ENCODE results near the gene C3orf20.

Gene C3orf20

DNA sequence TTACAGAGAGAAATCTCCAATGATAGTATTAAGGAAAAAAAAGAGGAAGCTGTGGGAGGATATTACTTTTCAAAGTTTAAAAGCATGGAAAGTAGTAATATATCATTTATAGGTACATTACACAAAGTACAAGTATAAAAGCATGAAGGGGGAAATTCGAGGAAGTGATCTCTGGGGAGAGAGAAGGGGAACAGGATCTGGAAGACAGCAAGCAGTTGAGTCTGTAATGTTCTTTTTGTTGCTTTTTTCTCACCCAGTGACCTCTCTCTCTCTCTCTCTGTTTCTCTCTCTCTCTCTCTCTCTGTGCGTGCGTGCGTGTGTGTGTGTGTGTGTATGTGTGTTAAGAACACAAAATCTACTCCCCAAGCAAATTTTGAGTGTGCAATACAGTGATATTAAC, 10.2 kb downstream of the C3orf20 start:
- Histone ChIP-seq H3K36me3 (ENCODE audit: control insufficient read depth, insufficient read depth, low read length) (no peaks in the 10 kb centered on the region), H3K9me3 (ENCODE audit: control insufficient read depth, low read length) (no peaks in the 10 kb centered on the region), H3K4me1 (ENCODE audit: control insufficient read depth, insufficient read depth, low read length) (no peaks in the 10 kb centered on the region), H3K27me3 (ENCODE audit: control insufficient read depth, insufficient read depth, low read length) (no peaks in the 10 kb centered on the region), H3K4me3 (ENCODE audit: low read length) (no peak overlapping the region), H3K9ac (ENCODE audit: low read length) (no peak overlapping the region)

DNA sequence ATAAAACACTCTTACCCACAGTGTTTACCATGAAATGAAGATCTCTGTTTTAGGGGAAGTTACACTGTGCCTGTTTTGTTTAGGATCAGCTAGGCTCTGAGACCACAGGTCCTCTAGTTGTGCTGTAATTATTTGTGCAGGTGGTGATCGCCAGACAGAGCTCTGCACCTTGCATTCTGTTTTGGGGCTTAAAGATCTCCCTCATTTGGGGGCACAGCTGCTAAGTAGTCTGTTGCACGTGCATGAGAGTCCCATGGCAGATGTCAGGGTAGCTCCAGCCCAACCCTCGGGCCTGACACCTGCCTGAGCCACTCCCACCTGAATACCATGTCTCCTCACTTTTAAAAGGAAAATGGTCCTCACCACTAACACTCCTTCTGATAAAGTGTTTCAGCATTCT, 12.4 kb downstream of the C3orf20 start:
- peaks cover 5% of the 10 kb centered on the region for H3K27me3 ChIP-seq (ENCODE audit: control insufficient read depth, insufficient read depth, low read length)
- H3K4me3 ChIP-seq (ENCODE audit: low read length): no peak overlapping the region
- no peak overlapping the region for H3K9ac ChIP-seq (ENCODE audit: low read length)
- H3K36me3 ChIP-seq (ENCODE audit: control insufficient read depth, insufficient read depth, low read length): no peaks in the 10 kb centered on the region
- H3K9me3 ChIP-seq (ENCODE audit: control insufficient read depth, low read length): no peaks in the 10 kb centered on the region
- H3K4me1 ChIP-seq (ENCODE audit: control insufficient read depth, insufficient read depth, low read length): no peaks in the 10 kb centered on the region

DNA sequence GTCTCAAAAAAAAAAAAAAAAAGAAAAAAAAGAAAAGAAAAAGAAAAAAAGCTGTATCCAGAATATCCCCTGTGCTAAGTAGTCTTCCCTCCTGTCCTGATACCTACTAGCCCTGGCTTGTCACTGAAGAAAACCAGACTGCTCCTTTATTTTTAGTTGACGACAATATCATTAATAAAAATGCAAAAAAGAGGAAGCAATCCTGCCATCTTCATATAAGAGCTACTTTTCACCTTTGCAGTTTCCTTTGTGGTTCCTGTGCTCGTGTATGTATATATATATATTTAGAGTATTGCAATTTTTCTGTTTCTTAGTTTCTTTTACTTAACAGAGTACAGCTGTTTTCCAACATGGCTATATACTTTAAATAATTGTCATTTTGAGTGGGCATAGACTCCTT, 13.6 kb downstream of the C3orf20 start:
- Histone ChIP-seq H3K9ac (ENCODE audit: low read length) (no peak overlapping the region), H3K36me3 (ENCODE audit: control insufficient read depth, insufficient read depth, low read length) (no peaks in the 10 kb centered on the region)

DNA sequence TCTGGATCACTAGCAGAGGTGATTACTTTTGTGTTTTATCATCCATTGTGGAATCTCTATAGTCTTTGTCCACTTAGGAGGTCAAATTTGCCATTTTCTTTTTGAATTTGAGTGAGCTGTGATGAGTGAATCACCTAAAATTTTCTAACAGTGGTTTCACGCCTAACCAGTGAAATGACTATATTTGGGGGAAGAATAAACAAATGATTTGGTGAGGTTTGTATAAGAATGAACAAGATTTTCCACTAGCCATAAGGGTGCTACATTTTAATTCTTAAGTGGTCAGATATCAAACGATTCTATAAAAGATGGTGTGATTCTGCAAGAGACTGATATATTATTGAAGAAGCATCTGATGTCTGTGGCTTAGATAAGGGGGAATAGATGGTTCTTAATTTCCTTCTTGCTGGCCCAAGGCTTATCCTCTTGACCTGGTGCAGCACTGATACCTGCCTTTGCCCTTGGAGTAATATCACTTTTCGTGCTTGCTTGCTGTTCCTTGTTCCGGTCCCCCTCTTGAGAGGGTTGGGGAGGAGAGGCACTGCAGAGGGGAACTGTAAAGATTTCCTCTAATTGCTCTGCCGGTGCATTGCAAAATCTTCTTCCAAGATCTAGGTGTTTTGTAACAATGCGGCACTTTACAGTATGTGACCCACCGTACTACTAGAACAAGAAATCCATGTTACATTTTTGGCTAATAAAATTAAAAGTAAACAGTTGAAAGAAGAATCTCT, 14.5 kb downstream of the C3orf20 start:
- Histone ChIP-seq H3K4me1 (ENCODE audit: control insufficient read depth, insufficient read depth, low read length) (no peaks in the 10 kb centered on the region), H3K4me3 (ENCODE audit: low read length) (no peak overlapping the region), H3K27me3 (ENCODE audit: control insufficient read depth, insufficient read depth, low read length) (peaks cover 5% of the 10 kb centered on the region), H3K36me3 (ENCODE audit: control insufficient read depth, insufficient read depth, low read length) (no peaks in the 10 kb centered on the region), H3K9me3 (ENCODE audit: control insufficient read depth, low read length) (no peaks in the 10 kb centered on the region), H3K9ac (ENCODE audit: low read length) (no peak overlapping the region)

More for the DNA sequence above, 13.6 kb downstream of the C3orf20 start:
- H3K4me3 ChIP-seq (ENCODE audit: low read length): no peak overlapping the region
- no peaks in the 10 kb centered on the region for H3K4me1 ChIP-seq (ENCODE audit: control insufficient read depth, insufficient read depth, low read length)
- H3K27me3 ChIP-seq (ENCODE audit: control insufficient read depth, insufficient read depth, low read length): peaks cover 5% of the 10 kb centered on the region
- H3K9me3 ChIP-seq (ENCODE audit: control insufficient read depth, low read length): no peaks in the 10 kb centered on the region

DNA sequence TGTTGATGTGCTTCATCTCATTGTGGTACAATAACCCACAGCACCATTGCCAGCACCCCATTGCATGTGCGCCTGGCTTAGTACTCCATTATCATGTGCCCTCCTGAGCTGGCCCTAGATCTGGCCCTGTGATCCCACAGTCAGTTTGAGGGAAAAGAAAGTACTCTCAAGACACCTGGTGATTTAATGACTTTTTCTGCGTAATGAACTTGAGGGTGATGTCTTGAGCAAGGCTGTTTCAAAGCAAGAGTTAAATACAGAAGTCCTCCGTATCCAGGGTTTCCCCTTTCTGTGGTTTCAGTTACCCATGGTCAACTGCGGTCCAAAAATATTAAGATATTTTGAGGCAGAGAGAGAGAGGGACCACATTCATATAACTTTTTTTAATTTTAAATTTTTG, 16.3 kb downstream of the C3orf20 start:
- Histone ChIP-seq H3K4me1 (ENCODE audit: control insufficient read depth, insufficient read depth, low read length) (no peaks in the 10 kb centered on the region), H3K9me3 (ENCODE audit: control insufficient read depth, low read length) (no peaks in the 10 kb centered on the region), H3K4me3 (ENCODE audit: low read length) (no peak overlapping the region), H3K36me3 (ENCODE audit: control insufficient read depth, insufficient read depth, low read length) (no peaks in the 10 kb centered on the region), H3K9ac (ENCODE audit: low read length) (no peak overlapping the region), H3K27me3 (ENCODE audit: control insufficient read depth, insufficient read depth, low read length) (peaks cover 5% of the 10 kb centered on the region)

DNA sequence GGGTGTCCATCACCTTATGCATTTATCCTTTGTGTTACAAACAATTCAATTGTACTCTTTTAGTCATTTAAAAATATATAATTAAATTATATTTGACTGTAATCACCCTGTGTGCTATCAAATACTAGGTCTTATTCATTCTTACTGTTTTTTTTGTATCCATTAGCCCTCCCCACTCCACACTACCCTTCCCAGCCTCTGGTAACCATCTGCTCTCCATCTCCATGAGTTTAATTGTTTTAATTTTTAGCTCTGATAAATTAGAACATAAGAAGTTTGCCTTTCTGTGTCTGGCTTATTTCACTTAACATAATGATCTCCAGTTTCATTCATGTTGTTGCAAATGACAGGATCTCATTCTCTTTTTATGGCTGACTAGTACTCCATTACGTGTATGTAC, 16.8 kb downstream of the C3orf20 start:
- H3K4me1 ChIP-seq (ENCODE audit: control insufficient read depth, insufficient read depth, low read length): no peaks in the 10 kb centered on the region
- no peak overlapping the region for H3K9ac ChIP-seq (ENCODE audit: low read length)
- H3K27me3 ChIP-seq (ENCODE audit: control insufficient read depth, insufficient read depth, low read length): peaks cover 5% of the 10 kb centered on the region
- H3K9me3 ChIP-seq (ENCODE audit: control insufficient read depth, low read length): no peaks in the 10 kb centered on the region
- H3K4me3 ChIP-seq (ENCODE audit: low read length): no peak overlapping the region
- no peaks in the 10 kb centered on the region for H3K36me3 ChIP-seq (ENCODE audit: control insufficient read depth, insufficient read depth, low read length)

DNA sequence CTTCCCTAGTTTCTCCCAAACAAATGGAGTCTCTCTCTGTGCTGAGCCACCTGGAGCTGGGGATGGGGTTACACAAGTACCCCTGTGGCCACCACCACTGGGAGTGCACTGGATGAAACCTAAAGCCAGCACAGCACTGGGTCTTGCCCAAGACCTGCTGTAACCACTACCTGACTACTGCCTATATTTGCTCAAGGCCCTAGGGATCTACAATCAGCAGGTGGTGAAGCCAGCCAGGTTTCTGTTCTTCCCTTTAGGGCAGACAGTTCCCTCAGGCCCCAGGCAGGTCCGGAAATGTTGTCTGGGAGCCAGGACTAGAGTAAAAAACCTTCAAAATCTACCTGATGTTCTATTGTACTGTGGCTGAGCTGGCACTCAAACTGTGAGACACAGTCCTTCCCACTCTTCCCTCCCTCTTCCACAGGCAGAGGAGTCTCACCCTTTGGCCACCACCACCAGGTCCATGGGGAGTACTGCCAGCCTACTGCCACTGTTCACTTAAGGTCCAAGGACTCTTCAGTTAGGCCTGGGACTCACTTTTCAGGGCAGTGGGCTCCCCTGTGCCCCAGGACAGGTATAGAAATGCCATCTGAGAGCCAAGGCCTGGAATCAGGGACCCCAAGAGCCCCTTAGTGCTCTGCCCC, 23.8 kb downstream of the C3orf20 start:
- H3K9me3 ChIP-seq (ENCODE audit: control insufficient read depth, low read length): no peaks in the 10 kb centered on the region
- H3K4me3 ChIP-seq (ENCODE audit: low read length): no peak overlapping the region
- H3K27me3 ChIP-seq (ENCODE audit: control insufficient read depth, insufficient read depth, low read length): no peaks in the 10 kb centered on the region
- no peak overlapping the region for H3K9ac ChIP-seq (ENCODE audit: low read length)
- no peaks in the 10 kb centered on the region for H3K4me1 ChIP-seq (ENCODE audit: control insufficient read depth, insufficient read depth, low read length)
- H3K36me3 ChIP-seq (ENCODE audit: control insufficient read depth, insufficient read depth, low read length): no peaks in the 10 kb centered on the region

DNA sequence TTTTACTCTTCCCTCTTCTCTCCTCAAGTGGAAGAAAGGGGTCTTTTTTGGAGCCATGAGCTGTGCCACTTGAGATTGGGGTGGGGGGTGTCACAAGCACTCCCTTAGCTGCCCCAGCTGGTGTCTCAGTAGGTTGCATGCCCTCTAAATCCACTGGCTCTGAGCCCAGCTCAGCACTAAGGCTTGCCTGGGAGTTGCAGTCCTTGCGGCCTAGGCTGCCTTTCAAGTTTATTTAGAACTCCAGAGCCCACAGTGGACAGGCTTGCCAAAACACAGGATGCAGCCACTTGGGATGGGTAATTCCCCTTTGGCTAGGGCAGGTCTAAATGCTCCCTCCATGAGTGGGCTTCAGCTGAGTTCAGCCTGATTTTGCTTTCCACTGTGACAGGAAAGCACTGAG, 24.7 kb downstream of the C3orf20 start:
- H3K9me3 ChIP-seq (ENCODE audit: control insufficient read depth, low read length): no peaks in the 10 kb centered on the region
- no peaks in the 10 kb centered on the region for H3K27me3 ChIP-seq (ENCODE audit: control insufficient read depth, insufficient read depth, low read length)
- no peak overlapping the region for H3K4me3 ChIP-seq (ENCODE audit: low read length)
- no peak overlapping the region for H3K9ac ChIP-seq (ENCODE audit: low read length)
- H3K4me1 ChIP-seq (ENCODE audit: control insufficient read depth, insufficient read depth, low read length): no peaks in the 10 kb centered on the region
- no peaks in the 10 kb centered on the region for H3K36me3 ChIP-seq (ENCODE audit: control insufficient read depth, insufficient read depth, low read length)

DNA sequence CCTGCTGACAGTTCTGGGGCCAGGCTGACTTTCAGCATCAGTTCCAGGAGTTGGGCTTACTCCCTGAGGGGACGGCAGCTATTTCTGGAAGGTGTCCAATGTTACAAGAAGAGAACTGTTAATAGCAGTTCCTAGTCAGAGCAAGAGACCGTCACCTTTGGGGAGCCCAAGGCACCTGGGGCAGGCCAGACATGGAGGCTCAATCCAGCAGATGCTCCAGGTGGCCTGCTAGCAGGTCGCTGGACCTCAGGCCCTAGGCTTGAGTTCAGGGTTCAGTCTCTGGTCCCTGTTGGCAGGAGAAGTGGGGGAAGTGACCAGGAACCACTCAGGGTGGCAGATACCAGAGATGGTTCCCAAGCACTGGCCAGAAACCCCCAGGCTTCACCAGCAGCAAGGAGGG, 25.9 kb downstream of the C3orf20 start:
- H3K4me1 ChIP-seq (ENCODE audit: control insufficient read depth, insufficient read depth, low read length): no peaks in the 10 kb centered on the region
- no peaks in the 10 kb centered on the region for H3K9me3 ChIP-seq (ENCODE audit: control insufficient read depth, low read length)
- H3K9ac ChIP-seq (ENCODE audit: low read length): no peak overlapping the region
- no peaks in the 10 kb centered on the region for H3K36me3 ChIP-seq (ENCODE audit: control insufficient read depth, insufficient read depth, low read length)
- no peaks in the 10 kb centered on the region for H3K27me3 ChIP-seq (ENCODE audit: control insufficient read depth, insufficient read depth, low read length)
- H3K4me3 ChIP-seq (ENCODE audit: low read length): no peak overlapping the region

DNA sequence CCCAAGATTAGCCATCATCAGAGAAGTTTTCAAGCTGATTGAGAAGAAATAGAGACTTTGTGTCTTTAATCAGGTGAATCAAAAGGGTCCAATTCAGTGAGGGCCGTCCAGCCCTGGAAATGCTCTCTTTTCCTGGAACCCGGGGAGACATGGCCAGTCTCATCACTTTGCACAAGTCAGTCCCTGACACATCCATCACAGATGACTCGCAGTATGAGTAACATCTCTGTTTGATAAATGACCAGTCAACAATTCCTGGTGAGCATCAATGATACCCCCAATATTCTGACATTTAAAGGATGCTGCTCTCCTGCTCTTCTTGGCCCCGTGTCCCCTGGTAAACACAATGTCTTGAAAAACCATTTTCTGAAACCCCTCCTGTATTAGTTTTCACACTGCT, 26.7 kb downstream of the C3orf20 start:
- Histone ChIP-seq H3K9ac (ENCODE audit: low read length) (no peak overlapping the region), H3K9me3 (ENCODE audit: control insufficient read depth, low read length) (no peaks in the 10 kb centered on the region), H3K27me3 (ENCODE audit: control insufficient read depth, insufficient read depth, low read length) (no peaks in the 10 kb centered on the region), H3K36me3 (ENCODE audit: control insufficient read depth, insufficient read depth, low read length) (no peaks in the 10 kb centered on the region), H3K4me3 (ENCODE audit: low read length) (no peak overlapping the region), H3K4me1 (ENCODE audit: control insufficient read depth, insufficient read depth, low read length) (no peaks in the 10 kb centered on the region)

DNA sequence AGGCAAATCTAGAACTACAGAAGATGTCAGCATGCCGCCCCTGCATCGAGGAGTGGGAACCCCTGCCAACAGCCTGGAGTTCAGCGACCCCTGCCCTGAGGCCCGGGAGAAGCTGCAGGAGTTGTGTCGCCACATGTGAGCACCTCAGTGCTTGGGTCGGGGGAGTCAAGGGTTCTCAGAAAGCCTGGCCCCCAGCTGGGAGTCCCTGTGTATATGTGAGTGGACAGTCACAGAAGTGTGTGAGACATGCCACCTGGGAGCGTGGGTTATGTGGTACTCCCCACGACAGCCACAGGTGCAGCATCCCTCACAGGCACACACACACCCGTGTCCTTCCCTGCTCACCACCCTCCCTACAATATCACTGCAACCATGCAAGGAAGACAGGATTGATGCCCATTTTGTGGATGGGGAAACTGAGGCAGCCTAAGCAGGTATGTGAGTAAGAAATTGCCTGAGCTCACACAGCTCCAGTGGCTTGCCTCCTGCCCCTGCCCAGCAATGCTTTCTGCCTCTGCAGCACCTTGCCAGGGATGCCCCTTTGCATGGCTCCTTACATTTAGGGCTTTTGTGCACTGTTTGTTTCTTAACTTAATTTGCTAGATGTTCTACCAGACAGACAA, 28.3 kb downstream of the C3orf20 start:
- H3K36me3 ChIP-seq (ENCODE audit: control insufficient read depth, insufficient read depth, low read length): no peaks in the 10 kb centered on the region

DNA sequence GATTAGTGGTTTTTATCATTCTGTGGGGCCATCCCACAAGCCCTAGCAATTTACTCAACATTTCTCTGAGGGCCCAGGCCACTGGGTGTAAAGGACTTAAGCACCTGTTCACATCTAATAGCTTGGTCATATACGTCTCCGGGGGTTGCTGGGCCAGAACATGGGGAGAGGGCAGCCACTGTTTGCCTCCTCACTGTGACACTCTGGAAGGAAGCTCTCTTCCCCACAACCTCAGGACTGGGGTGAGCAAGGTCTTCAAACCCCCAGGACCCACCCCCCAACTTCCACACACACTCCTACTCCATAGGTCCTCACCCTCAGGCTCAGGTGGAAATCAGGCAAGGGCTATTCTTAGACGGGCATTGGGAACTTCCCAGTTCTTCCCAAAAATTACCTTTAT, 28.9 kb downstream of the C3orf20 start:
- Histone ChIP-seq H3K4me3 (ENCODE audit: low read length) (no peak overlapping the region), H3K9ac (ENCODE audit: low read length) (no peak overlapping the region), H3K27me3 (ENCODE audit: control insufficient read depth, insufficient read depth, low read length) (no peaks in the 10 kb centered on the region), H3K9me3 (ENCODE audit: control insufficient read depth, low read length) (no peaks in the 10 kb centered on the region), H3K36me3 (ENCODE audit: control insufficient read depth, insufficient read depth, low read length) (no peaks in the 10 kb centered on the region), H3K4me1 (ENCODE audit: control insufficient read depth, insufficient read depth, low read length) (no peaks in the 10 kb centered on the region)

More for the DNA sequence above, 28.3 kb downstream of the C3orf20 start:
- Histone ChIP-seq H3K9me3 (ENCODE audit: control insufficient read depth, low read length) (no peaks in the 10 kb centered on the region), H3K4me1 (ENCODE audit: control insufficient read depth, insufficient read depth, low read length) (no peaks in the 10 kb centered on the region), H3K9ac (ENCODE audit: low read length) (no peak overlapping the region), H3K27me3 (ENCODE audit: control insufficient read depth, insufficient read depth, low read length) (no peaks in the 10 kb centered on the region), H3K4me3 (ENCODE audit: low read length) (no peak overlapping the region)

All from mucosa of stomach (tissue), 1 donor.